Inflammatory macrophage treated with lipopolysaccharide for 1 hour (primary cell): ENCODE measurements around the gene MBNL1.
"Not testable (repeated sequence)": the region's sequence is repeated elsewhere in the genome, so short reads cannot be mapped to it uniquely, and the experiment has no call there.

ENCODE experiments used
- DNase-seq, 2 donors: peaks; one replicate each; pipeline ENCODE4 v3.0.0-alpha.2; 2020 to 2022

Gene MBNL1

DNA sequence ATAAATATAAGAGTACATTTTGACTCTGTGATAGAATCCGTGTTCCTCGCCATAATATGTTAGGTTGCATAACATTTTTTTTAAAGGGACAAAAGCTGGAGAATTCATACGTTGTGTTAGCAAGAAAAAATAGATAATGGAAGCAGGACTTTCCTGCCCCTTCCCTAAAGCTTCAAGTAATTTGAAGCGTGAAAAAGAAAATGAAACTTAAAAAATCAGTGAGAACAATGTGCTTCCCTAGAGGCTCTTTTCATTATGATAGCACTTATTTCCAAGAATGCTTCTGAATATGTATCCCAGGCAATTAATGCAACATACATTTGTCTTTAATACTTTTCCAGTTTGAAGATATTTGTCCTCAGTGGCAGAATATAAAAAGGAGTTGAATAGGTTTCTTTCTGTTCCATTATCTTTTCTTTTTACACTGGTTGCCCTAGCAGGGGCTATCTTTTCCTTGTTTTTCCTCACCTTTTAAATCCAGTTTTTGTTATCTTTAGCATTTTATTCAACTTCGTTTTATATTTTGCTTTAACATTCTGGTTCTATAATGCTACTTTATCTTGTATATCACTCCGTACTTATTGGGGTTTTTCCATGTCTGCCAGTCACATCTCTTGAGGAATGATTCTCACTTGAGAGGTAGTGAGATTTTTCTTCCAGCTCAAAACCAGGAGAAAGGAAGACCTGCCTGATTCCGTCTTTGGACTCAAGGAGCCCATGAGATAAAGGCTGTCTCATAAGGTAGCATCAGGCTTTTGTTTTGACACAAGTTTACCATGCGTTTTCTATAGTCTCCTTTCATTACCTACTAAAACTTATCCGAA, 113.8 kb downstream of the MBNL1 start:
- peak; percentile 52 to 70 for DNase-seq

GRCh38 chr3:152383136-152383606, 114.4 kb downstream of the MBNL1 start:
- no peak for DNase-seq

DNA sequence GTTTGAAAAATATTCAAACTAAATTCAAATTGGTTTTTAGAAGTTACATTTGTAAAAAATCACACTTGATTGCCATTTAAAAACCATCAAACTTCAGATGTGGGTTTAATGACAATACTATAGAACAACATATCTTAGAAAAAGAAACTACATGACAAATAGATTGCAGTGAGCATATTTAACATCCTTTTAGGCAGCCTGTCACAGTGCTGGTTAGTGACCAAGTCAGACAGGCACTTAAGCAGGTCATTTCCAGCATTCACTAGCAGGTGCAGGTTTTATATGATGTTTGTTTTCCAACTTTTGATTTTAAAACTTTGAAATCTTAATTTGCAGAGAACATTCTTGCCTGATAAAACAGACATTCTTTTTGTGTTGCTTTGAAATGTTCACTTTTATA, 115.7 kb downstream of the MBNL1 start:
- DNase-seq: no peak

DNA sequence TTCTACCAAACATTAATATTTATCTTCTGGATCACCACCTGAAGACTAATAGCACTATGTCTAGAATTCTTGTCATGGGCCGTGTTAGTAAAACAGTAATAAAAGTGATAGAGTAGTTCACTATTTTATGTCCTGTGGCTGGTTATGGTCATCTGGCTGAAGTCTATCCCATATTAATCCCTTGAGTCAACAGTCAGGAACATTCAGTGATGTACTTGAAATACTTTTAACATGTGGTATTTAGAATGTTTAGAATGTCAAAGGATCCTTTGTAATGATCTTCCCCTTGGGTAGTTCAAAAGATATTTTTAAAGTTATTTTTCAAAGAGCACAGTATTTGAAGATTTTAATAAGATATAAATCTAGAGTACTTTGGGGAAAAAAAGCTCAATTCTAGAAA, 117.0 kb downstream of the MBNL1 start:
- no peak for DNase-seq

- no peak for DNase-seq
These were observed 117.5 kb downstream of the MBNL1 start for GRCh38 chr3:152386208-152386607.

DNA sequence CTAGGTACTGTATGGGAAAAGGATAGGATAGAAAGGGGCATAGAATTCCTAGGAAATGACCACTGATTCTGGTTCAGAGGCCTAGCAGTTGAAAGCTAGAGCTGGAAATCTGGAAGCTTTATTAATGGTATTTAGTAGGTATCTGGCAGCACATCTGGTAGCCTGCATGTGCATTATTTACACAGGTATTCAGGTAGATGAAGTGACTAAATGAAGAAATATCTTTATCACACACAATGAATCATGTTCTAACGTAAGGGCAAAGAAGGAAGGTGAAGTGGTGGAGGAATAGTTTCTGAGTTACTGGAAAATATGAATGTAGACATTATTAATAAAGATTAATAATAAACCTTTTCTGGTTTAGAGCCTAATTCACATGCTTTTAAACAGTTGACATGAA, 119.9 kb downstream of the MBNL1 start:
- no peak for DNase-seq

DNA sequence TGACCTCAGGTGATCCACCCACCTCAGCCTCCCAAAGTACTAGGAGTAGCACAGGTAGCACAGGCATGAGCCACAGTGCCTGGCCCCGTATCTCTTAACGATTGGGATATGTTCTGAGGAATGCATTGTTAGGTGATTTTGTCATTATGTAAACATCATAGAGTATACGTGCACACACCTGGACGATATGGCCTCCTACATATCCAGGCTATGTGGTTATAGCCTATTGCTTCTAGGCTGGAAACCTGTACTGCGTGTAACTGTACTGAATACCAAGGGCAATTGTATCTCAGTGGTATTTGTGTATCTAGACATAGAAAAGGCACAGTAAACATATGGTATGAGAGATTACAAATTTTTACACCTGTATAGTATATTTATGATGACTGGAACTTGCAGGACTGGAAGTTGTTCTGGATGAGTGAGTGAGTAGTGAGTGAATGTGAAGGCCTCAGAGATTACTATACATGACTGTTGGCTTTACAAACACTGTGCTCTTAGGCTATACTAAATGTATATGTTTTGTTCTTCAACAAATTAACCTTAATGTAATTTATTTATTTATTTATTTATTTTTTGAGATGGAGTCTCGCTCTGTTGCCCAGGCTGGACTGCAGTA, 120.7 kb downstream of the MBNL1 start:
- DNase-seq: no peak

GRCh38 chr3:152390647-152391046, 121.9 kb downstream of the MBNL1 start:
- no peak for DNase-seq

DNA sequence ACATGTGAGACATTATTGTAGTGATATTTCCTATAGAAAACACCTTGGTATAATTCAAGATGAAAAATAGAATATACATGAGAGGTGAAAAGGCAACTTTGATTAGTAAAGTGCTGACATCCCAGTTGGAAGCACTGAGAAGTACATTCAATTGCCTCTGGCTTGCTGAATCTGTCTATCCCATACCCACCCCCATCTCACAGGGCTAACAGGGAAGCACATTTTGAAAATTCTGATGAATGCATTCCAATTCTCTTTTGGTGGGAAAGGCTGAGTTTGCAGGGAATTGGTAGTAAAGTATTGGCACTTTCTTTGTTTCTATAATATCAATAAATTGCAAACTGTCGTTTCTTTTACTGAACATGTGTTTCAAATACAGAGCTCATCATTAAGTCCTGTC, 122.9 kb downstream of the MBNL1 start:
- DNase-seq: no peak

DNA sequence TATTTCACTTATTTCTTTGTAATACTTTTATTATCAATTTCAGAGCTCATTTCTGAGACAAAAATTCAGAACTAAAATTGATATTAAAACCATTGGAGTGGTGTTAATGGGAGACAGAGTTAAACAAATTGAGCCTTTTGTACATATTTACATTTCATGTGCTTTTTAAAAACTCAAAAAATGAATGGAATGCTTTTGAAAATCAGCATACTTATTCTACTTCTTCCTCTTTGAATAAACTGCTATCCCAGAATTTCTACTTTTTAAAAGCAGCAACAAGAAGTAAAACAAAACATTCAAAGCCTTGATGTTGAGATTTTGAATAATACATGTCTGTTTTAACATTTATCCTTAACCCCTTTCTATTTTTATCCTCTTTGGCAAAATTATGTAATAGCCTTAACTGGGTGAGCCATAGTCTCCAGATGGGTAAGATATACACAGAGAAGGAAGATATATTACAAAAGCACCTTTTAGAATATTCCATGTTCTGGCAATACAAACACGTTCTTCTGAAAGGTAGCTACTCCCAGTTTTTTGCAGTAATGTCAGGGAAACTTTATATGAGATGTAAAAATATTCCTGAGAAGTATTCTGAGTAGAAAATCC, 123.6 kb downstream of the MBNL1 start:
- no peak for DNase-seq

DNA sequence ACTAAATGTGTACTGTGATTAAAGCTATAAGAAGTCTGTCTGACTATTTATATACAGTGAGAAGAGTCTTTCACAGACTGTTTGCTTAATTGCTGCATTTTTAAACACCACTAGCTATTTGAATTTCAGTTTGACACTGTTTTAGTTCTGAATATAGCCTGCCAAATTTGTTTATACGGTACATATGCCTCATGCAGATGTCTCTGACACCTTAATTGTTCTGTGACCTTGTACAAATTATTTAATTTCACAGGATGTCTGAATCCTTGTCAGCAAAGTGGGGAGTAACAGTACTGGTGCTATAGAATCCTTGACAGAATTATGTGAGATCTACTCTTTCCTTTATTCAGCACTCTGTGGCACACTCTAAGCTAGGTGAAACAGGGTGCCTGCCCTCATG, 125.5 kb downstream of the MBNL1 start:
- DNase-seq: no peak

GRCh38 chr3:152395764-152396163, 127.0 kb downstream of the MBNL1 start:
- no peak for DNase-seq

DNA sequence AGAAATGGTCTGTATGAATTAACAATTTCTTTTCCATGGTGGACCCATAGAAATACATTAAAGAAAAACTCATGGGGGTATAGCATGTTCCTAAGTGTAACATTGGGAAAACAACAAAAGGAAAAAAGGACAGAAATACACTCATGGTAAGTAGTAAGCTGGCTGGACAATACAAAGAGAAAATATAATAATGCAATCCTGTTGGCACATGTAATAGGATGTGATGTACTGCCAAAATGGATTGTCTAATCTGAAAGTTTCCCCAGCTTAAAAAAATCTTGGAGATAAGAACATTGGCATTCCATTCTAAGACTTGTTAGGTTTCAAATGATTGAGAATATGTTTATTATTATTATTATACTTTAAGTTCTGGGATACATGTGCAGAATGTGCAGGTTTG, 128.1 kb downstream of the MBNL1 start:
- DNase-seq: no peak

GRCh38 chr3:152397348-152397747, 128.6 kb downstream of the MBNL1 start:
- not testable (repeated sequence) for DNase-seq

DNA sequence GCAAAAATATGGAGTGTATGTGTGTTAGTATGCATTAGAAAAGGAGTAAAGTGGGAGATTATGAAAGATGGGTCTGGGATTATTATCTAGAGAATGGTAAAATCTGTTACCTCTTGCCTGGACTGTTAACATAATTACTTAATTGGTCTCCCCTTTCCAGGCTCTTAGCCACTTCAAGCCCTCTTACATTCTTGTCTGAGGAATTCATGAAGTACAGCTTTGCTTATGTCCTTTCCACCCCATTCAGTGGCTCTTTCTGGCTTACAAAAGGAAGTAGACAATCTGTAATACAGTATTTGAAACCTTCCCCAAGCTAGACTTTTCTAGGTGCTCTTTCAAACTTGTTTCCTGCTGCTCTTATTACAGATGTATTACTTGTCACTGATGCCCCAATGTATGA, 129.8 kb downstream of the MBNL1 start:
- DNase-seq: no peak

- DNase-seq: peak in 1 of 2 donors; percentile 45
These were observed 130.6 kb downstream of the MBNL1 start for GRCh38 chr3:152399374-152399773.

DNA sequence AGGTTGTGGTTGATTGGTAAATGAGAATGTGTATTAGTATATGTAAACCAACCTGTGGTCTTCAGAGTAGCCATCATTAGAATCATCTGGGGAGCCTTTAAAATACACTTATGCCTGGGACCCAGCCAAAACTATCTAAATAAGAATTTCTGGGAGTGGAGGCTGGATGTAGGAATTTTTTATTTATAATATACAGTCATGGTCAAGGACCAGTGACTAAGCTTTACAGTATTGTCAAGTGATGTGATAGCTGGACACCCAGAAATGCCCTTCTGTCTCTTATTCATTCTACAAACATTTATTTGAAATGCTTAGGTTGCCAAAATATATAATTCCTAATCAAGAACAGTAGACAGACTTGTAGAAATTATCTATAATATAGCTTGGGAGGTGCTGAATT, 132.2 kb downstream of the MBNL1 start:
- no peak for DNase-seq

DNA sequence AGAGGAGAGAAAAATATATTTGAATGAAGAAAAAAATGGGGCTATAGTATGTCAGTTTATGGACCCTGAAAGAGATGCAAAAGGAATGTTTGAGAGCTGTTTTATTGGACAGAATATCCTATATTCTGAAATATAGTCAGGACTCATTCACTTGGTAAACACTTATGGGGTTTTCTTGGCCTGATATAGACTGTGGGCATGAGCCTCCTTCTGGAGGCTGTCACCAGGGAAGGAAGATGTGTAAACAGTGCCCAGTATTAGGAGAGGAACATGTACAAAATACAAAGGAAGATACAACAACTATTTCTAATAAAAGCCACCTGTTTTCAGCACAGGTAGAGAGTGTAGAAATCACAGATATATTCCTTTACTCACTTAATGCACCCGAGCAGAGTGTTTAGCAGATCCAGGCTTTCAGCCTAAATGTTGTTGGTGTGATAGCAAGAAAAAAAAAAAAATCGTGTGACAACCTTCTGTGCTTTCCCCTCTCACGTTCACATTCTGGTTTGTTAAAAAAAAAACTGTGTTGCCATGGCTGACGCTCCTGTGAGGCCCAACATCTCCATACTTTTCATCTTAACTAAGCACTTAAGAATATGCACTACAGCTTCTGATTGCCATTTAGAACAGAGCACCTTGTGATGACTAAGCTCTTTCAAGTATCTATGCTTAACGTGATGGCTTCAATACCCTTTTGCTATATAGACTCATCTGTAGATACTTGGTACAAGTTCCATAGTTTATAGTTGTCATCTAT, 134.1 kb downstream of the MBNL1 start:
- no peak for DNase-seq

DNA sequence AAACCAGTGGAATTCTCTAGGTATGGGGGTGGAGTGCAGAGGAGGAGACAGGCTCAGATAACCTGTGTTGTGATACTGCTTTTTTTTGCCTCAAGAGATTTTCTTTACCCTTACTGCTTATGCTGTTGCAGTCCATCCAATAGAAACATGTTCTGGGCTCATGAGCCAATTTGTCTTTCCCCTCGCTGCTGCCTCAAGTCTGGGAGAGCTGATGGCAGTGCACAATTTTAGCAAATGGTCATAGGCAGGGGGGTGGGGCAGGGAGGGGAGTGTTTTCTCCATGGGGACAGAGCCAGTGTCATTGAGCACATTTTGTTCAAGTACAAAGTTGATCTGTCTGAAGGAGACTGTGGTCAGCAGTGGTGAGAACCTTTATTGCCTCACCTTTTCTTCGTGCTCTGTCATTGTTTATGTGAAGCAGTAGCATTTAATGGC, 134.9 kb downstream of the MBNL1 start:
- no peak for DNase-seq

- DNase-seq: no peak
These were observed 136.2 kb downstream of the MBNL1 start for GRCh38 chr3:152404976-152405375.

- DNase-seq: peak; percentile 92 to 96
These were observed 137.4 kb downstream of the MBNL1 start for GRCh38 chr3:152405915-152406802.

GRCh38 chr3:152413240-152413639, 144.5 kb downstream of the MBNL1 start:
- no peak for DNase-seq
